HG03439 (cell line): ENCODE measurements around the gene XXYLT1.

Experiments used
- ATAC-seq: cut with Tn5 transposase; IDR thresholded peaks from one replicate; pipeline ENCODE4 v1.9.1; 2021; ENCODE audit warnings: mild to moderate bottlenecking, moderate library complexity; ENCODE audit not compliant: unreplicated experiment

Gene XXYLT1

DNA sequence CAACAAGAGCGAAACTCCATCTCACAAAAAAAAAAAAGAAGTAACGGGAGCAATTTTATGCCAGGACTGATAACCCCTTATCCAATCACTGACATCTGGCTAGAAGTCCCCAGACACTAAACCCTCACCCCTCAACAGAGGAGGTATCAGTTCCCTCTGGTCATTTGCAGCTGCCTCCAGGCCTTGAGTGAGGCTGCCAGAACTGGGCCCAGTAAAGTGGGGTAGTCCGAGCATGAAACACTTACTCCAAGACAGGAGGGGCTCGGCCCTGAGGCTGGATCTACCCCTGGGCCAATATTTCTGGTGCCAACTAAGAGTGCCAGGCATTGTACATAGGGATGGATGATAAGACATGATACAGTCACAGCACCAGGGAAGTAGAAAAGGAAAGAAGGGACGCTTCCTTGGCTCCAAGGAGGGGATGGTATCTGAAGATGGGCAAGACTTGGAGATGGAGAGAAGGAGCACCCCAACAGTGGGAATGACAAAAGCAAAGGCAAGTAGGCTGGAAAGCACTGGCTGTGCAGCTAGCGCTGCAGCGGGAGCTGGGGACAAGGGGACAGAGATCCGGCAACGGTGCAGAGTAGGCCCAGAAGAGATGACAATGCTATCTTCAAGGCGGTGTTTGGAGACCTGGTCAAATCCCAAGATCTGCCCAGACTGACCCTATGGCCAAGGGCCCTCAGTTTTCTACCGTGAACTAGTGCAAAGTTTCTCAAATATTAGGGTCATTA, 2.2 kb downstream of the XXYLT1 start:
- ATAC-seq, result no peak

DNA sequence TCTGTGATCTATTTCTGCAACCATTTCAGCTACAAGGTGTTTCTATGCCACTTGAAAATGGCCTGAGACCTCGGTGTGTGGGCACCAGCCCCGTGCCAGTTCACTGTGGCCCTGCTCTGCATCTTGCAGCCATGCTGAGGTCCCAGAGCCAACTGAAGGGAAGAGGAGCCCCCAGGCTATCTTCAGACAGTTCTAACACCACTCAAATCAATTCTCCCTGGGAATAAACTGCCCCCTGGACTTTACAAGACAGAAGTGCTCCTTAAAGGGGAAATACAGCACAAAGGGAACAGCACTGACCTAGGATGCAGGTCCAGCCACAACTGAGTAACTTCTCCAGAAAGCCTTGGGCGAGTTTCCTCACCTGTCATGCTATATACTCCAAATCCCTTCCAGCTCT, 3.9 kb downstream of the XXYLT1 start:
- no peak for ATAC-seq

DNA sequence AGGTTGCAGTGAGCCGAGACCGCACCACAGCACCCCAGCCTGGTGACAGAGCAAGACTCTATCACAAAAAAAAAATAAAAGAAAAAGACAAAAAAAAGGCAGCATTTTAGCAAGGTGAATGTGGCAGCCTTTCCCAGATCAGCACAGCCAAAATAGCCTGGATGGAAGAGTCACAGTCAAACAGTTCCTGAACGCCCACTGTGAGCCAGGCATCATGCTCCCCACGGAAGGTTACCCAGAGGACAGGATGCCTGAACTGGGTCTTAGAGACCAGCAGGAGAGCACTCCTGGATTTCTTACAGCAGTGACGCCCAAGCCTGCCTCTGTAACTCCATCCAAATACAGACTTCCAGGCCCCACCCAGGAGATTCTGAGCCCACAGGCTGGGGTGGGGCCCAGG, 4.5 kb downstream of the XXYLT1 start:
- ATAC-seq, result no peak

DNA sequence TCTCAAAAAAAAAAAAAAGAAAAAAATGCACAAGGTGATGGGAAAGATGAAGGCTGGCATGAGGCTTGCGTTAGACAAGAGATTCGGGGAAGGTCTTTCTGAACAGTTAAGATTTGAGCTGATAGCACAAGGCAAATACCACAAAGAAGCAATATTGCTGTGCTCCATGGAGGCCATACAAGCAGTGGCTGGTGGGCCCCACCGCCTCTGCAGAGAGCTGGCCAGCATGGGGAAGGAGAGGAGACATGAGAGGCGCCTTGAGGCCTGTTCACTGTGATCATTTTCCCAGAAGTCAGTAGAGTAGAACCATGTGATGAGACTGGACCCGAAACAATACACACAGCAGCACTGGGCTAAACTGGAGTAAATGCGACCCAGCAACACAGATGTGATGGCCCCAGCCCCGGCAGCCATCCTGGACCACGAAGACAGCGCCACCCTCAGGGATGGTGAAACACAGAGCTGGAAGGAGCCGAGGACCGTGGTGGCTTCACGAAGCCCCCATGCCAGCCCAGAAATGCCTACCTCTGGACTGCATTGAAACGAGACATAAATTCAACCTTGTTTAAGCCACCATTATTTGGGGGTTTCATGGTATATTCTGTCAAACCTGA, 5.5 kb downstream of the XXYLT1 start:
- ATAC-seq, result no peak

DNA sequence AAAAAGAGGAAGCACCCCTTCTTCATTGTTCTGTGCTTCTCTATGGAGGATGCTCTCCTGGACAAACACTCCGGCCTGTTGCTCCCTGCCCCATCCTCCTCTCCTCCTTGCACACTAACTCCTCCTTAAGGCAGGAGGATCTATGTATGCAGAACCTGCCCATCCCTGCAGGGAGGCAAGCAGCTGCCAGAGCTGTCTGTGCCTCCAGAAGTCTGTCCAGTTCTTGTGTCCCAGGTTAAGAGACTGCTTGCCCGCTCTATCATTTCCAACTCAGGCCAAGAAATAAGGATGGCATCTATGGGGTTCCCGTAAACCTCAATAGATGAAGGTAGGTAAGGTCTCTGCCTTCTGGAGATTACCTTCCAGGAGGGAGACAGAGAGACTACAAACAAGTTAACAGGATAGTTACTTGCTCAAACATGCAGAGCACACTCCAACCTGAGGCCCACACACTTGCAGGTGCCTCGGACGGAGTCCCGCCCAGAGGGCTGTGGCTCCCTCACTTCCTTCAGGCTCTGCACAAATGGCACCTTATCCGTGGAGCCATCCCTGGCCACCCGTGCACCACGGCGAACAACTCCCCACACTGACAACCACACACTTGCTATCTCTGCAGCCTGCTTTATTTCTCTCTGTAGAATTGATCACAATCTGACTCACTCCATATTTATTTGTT, 6.9 kb downstream of the XXYLT1 start:
- ATAC-seq, result no peak

DNA sequence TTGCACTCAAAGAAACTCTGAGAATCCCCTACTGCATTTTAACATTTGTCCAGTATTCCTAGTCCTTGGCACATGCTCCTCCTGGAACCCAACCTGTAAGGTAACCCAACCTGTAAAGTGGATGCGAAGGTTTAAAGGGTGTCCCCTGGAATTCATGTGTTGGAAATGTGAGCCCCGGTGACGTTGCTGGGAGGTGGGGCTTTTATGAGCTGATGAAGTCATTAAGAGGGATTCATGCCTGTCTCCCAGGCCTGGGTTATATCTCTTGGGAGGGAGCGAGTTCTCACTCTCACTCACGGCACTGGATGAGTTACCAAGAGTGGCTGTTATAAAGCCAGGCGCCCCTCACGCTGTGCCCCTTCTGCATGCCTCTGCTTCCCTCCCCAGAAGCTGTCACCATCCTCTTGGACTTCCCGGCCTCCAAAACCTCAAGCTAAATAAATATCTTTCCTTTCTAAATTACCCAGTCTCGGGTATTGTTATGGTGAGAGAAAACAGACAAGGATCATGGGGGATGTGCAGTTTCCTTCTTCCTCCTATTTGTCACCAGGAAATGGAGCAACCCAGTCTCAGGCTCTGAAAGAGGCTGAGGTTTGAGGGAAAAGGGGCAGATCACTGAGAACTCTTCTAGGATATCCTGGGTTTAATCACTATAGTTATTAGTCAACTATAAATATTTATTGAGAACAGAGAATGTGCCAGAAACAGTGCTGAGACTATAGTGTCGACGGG, 7.6 kb downstream of the XXYLT1 start:
- ATAC-seq, result no peak

DNA sequence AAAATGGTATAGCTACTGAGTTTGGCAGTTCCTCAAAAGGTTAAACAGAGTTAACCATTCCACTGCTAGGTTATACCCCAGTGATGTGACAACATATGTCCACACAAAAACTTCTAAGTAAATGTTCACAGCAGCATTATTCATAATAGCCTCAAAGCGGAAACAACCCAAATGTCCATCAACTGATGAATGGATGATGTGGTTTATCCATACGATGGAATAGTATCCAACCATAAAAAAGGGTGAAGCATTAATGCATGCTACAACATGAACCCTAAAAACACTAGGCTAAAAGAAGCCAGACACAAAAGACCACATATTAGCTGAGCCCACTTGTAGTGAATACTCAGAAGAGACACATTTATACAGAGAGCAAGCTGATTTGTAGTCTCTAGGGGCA, 9.0 kb downstream of the XXYLT1 start:
- ATAC-seq, result no peak

DNA sequence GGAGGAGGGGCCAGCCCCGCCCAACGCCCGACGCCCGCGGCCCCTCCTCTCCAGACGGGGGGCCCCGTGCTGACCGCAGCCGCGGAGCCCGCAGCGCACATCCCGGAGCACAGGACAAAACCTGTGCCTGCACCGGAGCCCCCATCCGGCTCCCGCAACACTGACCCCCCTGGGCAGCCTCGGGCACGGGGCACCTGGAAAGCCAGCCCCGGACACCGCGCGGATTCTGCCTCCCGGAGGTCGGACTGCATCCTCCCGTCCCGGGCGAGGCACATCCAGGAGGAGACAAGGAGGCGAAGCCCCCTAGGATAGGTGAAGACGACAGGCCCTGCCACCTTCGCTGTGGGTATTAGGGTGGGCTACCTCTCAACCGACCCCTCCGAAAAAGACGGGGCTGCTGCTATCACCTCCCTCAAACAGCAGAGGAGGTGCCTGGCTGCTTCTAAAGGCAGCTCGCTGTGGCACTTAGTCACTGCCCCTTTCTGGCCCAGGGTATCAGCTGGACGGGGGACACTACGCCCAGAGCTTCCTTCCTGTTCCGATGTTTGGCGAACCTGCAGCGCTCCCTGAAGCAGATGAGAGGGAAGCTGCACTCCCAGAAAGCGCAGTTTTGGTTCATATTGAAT, 10.6 kb downstream of the XXYLT1 start:
- peak; percentile 2 for ATAC-seq

DNA sequence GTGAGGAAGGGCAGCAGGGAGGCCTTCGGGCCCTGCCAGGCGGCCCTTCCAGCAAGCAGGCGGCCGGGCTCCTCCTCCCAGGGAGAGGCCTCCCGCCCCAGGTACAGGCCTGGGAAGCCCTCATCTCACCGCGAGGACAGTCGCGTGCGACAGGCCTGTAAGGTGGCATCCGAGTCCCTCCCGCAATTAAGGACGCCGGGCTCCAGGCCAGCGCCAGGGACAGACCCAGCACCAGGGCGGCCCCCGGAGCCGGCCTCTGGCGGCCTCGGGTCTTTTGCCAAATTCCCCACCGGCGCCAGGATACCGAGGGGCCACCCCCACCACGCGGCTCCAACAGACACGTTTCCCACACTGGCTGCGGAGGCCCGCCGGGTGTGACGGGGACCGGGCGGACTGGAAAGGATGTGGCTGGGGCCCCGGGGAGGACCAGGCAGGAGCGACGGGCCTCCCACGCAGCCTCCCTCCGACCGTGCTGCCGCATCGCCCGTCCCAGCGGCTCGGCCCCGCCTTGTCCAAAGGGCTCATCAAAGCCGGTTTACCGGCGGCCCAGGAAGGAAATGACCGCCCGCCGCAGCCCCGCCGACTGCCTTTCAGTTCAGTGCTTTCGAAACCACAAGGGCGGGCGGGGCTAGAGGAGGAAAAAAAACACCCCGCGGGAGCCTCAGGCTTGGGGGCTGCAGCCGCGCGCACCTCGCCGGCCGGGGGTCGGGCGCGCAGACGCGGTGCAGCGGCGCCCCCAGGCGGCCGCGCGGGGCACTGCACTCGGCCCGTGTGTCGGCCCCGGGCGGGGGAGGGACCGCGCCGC, 11.3 kb downstream of the XXYLT1 start:
- peak; percentile 83 for ATAC-seq

DNA sequence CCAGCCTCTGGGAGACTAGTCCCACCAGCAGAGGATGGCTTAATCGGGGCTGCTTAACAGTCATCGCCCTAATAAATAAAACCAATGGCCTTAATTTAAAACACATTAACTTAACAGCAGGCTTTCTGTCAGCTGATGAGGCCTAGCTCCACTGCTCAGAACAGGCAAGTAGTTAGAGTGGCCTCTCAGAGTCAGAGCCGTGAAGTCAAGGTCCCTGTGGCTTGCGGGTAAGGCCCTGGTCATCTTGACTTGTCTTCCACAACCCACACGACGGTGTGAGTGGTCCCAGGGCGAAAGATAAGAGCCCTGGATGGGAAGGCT, 11.8 kb downstream of the XXYLT1 start:
- no peak for ATAC-seq

DNA sequence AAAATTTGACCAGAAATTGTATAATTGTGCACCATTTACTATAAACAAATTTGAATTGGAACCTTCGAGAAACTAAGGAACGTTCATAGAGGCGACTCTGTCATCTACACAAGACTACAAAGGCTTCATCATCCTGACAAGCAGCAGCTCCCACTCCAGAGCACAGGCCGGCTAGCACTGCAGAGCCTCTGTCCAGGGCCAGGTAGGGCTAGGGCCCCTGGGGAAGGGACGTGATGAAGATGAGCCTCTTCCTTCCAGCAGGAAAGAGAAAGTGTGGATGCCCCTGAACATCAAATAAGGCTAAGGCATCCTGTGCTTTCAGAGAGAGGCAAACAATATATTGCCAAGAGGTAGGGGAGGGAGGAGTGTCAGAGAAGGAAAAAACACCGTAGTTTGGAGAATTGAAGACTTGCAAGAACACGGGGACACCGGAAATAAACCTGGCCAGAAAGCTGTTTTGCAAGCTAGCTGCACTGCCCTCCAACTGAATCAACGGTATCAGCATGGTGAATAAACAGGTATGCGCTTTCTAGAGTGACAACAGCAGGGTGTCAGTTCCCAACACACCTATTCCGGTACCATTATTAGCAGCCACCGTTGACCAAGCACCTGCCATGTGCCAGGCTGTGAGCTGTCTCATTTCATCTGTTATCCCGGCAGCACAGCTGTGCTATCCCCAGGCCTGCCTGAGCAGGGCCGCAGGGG, 12.4 kb downstream of the XXYLT1 start:
- no peak for ATAC-seq

DNA sequence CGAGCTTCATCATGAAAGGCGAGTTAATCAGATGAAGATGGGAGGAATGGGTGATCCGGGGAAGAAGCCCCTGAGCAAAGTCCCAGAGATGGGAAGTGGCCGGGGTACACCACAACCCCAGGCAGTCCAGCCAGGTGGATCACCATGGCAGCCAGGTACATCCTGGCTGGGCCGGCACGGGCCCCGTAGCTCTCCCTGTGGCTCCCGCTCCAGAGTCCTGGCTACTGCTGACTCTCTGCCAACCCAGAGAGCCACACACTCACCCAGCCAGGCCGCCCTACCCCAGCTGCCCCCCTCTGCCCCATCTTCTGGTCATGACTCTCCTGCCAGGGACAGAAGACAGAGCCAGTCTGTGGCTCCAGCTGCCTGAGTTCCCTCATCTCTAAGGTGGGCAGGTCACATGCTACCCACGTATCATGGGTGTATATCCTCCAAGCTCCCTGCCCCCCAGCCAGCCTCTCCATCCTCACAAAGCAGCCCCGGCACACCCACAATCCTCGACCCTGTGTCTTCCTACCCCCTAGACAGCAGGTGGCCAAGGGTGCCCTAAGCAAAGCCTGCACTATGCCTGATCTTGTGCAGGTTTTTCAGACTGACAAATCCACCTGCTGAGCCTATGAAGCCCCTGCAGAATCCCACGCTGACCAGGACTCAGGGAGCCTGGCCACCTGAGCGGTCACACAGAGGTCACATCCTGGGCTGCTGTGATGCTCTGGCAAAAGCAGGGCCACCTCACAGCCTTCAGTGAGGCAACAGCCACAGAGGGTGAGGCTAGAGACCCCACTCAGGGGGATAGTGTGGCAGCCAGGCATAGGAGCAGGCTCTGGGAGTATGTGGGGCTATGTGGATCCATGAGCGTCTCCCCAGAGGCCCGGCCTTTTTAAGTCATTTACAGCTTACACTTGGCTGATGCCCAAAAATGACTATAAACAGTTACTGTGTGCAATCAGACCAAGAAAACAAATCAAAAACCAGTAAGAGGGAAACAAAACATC, 13.2 kb downstream of the XXYLT1 start:
- ATAC-seq, result no peak

DNA sequence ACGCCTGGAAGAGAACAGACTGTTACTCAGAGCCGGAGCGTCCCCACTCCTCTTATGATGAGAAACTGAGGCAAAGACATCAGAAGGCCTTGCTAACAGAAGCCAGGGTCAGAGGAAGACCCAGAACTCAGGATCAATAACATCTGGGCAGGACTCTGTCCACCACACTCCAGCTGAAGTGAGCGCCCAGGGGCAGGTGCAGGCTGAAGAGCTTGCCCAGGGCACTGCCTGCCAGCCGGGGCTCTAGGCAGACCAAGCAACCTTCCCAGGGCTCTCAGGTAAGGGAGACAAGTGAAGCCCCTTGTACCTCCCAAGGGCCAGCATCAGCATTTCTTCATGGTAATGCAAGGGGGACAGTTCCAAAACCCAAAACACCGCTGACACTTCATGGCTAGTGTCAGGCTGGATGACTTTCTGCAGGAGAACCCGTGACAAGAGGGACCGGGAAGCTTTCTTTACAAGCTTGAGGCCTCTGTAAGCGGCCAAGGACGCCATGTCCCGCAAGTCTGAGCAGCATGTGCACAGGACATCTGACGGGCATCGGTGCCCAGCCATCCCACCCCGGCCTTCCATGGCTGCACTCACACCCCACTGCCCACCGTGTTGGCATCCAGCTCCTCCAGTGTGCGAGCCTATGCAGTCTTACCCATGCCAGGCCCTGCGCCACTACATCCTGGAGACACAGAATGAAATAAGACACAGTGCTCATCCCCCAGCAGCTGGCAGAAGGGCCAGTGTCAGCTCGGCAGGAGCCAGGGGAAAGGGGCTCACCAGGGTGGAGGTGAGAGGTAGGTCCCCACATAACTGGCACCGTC, 14.1 kb downstream of the XXYLT1 start:
- ATAC-seq, result no peak

DNA sequence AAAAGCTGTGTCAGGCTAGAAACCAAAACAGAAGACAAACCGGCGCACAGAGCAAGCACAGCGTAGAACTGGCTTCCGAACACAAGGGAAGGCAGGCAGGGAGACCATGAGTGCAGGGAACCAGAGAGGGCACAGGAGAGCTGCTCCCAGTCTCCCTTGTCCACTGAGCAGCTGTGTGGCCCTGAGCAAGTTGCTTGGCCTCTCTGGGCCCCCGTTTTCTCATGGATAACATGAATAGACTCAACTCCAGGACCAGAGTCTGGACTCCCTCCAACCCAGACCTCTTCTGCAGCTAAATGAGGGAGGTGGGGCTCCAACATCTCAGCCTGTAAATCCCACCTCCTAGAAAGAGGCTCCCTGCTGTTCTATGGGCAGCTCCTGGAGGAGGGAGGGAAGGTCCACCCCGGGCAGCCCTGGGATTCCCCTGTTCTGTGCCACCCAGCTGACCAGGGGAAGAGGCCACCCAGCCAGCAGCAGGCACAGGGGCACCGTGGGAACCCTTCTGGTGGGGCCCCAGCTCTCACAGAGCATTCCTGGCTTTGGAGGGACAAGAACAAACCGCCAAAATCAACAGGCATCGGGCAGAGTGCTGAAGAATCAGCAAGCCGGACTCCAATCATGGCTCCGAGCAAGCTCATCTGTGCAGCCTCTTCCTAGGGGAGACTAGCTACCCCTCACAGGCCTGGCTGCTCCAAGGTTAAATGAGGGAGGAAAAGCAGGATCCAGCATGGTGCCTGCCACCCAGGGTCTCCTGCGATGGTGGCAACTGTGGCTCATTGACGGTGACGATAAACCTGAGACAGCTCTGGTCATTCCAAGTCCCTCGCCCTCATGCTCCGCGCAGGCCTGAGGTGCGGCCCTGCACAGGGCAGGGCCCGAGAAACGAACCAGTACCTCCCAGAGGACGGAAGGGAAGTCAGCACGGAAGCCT, 15.1 kb downstream of the XXYLT1 start:
- ATAC-seq, result no peak

DNA sequence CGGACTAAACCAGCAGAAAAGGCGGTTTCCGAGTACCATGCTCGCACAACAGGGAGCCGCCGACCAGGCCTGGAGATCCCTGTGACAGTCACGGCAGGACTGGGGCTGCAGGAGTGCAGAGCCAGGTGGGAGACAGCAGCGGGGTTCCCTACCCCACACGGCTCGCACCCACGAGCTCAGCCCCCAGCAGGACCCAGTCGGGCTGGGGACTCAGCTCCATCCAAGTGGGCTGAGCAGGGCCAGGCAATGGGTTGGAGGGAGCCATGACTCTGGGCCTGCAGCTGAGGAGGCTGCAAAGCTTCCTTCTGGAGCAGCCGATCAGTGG, 15.8 kb downstream of the XXYLT1 start:
- ATAC-seq, result no peak

DNA sequence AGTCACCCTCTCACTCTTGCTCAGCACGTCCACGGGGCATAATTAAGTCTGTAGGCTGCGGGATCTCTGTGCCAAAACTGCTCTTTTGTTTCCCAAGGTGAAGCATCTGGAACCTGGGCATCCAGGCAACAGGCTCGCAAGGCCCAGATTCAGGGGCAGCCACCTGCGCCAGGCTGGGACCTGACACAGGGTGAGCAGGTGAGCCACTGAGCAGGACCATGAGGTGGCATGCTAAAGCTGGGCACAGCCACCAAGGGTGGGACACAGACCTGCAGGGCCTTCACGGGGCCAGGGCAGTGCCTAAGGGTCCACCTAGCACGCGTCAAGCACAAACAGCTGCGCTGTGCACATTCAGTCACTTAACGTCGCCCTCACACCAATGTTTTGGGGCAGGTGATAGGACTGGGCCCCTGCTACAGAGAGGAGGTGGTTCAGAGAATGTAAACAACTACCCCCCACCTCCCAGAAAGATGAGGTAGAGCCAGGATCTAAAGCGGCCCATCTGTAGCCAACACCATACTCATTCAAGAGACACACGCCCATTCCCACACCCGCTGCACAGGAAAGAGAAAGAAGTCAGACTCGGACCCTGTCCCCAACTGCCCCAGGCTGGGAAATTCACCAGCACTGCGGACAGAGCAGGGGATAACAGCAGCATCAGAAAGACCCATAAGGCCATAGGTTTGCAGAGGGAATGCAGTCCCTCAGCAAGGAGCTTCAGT, 16.3 kb downstream of the XXYLT1 start:
- no peak for ATAC-seq
